Measurements from ENCODE around the gene ANGPTL7. TPM values are rescaled to one million over a fixed set of nuclear protein-coding genes. Genes with fewer than 3 reads are reported as not detected.
"Not testable (repeated sequence)": the region's sequence is repeated elsewhere in the genome, so short reads cannot be mapped to it uniquely, and the experiment has no call there.

The ANGPTL7 gene
- total and polyA plus RNA-seq, 2 of the 8 experiments (the other 6 are each of a cell fraction or from before 2014, with no cell fraction given) = not detected

DNA sequence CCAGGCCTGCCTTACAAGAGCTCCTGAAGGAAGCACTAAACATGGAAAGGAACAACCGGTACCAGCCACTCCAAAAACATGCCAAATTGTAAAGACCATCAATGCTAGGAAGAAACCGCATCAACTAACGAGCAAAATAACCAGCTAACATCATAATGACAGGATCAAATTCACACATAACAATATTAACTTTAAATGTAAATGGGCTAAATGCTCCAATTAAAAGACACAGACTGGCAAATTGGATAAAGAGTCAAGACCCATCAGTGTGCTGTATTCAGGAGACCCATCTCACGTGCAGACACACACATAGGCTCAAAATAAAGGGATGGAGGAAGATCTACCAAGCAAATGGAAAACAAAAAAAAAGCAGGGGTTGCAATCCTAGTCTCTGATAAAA, 26.4 kb upstream of the ANGPTL7 start:
- H3K4ac ChIP-seq (replicated peaks; ENCODE audit: insufficient read length, low read depth, low read length); CTCF ChIA-PET (ENCODE audit: partially characterized antibody); H3K4me1 ChIP-seq (replicated peaks in 1 of 4; ENCODE audit: control insufficient read depth in 3 of 4, insufficient read depth in 4 of 4, low read length in 3 of 4); H4K5ac ChIP-seq (ENCODE audit: insufficient read length, low read depth, low read length); H3K23me2 ChIP-seq (ENCODE audit: low read depth, low read length); FAIRE-seq; DNase-seq (ENCODE audit: low read depth in 1 of 2, low spot score in 2 of 2); H4K20me1 ChIP-seq (replicated peaks in 1 of 2; ENCODE audit: control insufficient read depth in 1 of 2, insufficient read depth in 2 of 2, low read length in 2 of 2); H3K9ac ChIP-seq (replicated peaks in 1 of 4; ENCODE audit: extremely low read depth in 1 of 4, low read depth in 3 of 4, low read length in 3 of 4); H3K36me3 ChIP-seq (ENCODE audit: control insufficient read depth in 2 of 4, insufficient read depth in 4 of 4, low read length in 3 of 4); H2BK120ac ChIP-seq (replicated peaks; ENCODE audit: low read depth, low read length); H4K8ac ChIP-seq (ENCODE audit: extremely low read depth, insufficient read depth, low read length); H3K4me2 ChIP-seq (ENCODE audit: insufficient read depth in 1 of 2, low read depth in 2 of 2, low read length in 2 of 2); H3K79me2 ChIP-seq (ENCODE audit: control insufficient read depth in 1 of 2, insufficient read depth in 2 of 2, low read length in 2 of 2); H3K79me1 ChIP-seq (ENCODE audit: low read depth, low read length); H4K91ac ChIP-seq (replicated peaks; ENCODE audit: insufficient read length, low read length); H2BK20ac ChIP-seq (ENCODE audit: low read length); H3K27me3 ChIP-seq (replicated peaks in 1 of 4; ENCODE audit: control insufficient read depth in 3 of 4, extremely low read depth in 1 of 4, insufficient read depth in 3 of 4, low read length in 3 of 4); H2BK5ac ChIP-seq (ENCODE audit: low read depth, low read length); H3K18ac ChIP-seq (ENCODE audit: extremely low read depth, low read length); H3K27ac ChIP-seq (ENCODE audit: low read depth, low read length); H3K23ac ChIP-seq (ENCODE audit: insufficient read length); H2AFZ ChIP-seq (ENCODE audit: low read length); H2AK5ac ChIP-seq (ENCODE audit: low read depth, low read length); POLR2A ChIA-PET (ENCODE audit: partially characterized antibody); H2BK15ac ChIP-seq (ENCODE audit: low read length); H3K14ac ChIP-seq (ENCODE audit: insufficient read length); H2BK12ac ChIP-seq (ENCODE audit: low read depth, low read length); H3K56ac ChIP-seq (replicated peaks; ENCODE audit: insufficient read length, low read depth, low read length); H3K4me3 ChIP-seq (ENCODE audit: extremely low read depth in 1 of 4, insufficient read depth in 2 of 4, low read depth in 3 of 4, low read length in 4 of 4); H3K9me3 ChIP-seq (ENCODE audit: insufficient read depth in 2 of 2, low read depth in 1 of 2, low read length in 1 of 2): not testable (repeated sequence)
- 96% methylated on average over 3 of the region's 4 CpGs; no CpG with 5 or more reads in 1 of the 2 experiments for WGBS, 2 experiments (ENCODE audit: extremely low coverage in 1 of 2, insufficient coverage in 1 of 2, insufficient read length in 1 of 2, insufficient replicate concordance in 2 of 2, low coverage in 1 of 2, low lambda C conversion rate in 2 of 2, missing lambda C conversion rate in 1 of 2)

DNA sequence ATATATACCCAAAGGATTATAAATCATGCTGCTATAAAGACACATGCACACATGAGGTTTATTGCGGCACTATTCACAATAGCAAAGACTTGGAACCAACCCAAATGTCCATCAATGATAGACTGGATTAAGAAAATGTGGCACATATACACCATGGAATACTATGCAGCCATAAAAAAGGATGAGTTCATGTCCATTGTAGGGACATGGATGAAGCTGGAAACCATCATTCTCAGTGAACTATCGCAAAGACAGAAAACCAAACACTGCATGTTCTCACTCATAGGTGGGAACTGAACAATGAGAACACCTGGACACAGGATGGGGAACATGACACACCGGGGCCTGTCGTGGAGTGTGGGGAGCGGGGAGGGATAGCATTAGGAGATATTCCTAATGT, 22.4 kb upstream of the ANGPTL7 start:
- H2BK120ac ChIP-seq (replicated peaks; ENCODE audit: low read depth, low read length); H4K91ac ChIP-seq (replicated peaks; ENCODE audit: insufficient read length, low read length); H3K23ac ChIP-seq (ENCODE audit: insufficient read length); H4K5ac ChIP-seq (ENCODE audit: insufficient read length, low read depth, low read length); H3K56ac ChIP-seq (replicated peaks; ENCODE audit: insufficient read length, low read depth, low read length); H3K14ac ChIP-seq (ENCODE audit: insufficient read length); H3K23me2 ChIP-seq (ENCODE audit: low read depth, low read length); H3K4me3 ChIP-seq (ENCODE audit: extremely low read depth in 1 of 4, insufficient read depth in 2 of 4, low read depth in 3 of 4, low read length in 4 of 4); H3K4ac ChIP-seq (replicated peaks; ENCODE audit: insufficient read length, low read depth, low read length); H2AK5ac ChIP-seq (ENCODE audit: low read depth, low read length); H3K36me3 ChIP-seq (ENCODE audit: control insufficient read depth in 2 of 4, insufficient read depth in 4 of 4, low read length in 3 of 4); H3K79me2 ChIP-seq (ENCODE audit: control insufficient read depth in 1 of 2, insufficient read depth in 2 of 2, low read length in 2 of 2); DNase-seq (ENCODE audit: low read depth in 1 of 2, low spot score in 2 of 2); POLR2A ChIA-PET (ENCODE audit: partially characterized antibody); H3K4me1 ChIP-seq (replicated peaks in 1 of 4; ENCODE audit: control insufficient read depth in 3 of 4, insufficient read depth in 4 of 4, low read length in 3 of 4); H2AFZ ChIP-seq (ENCODE audit: low read length); H3K27ac ChIP-seq (ENCODE audit: low read depth, low read length); H3K9me3 ChIP-seq (ENCODE audit: insufficient read depth in 2 of 2, low read depth in 1 of 2, low read length in 1 of 2); H2BK12ac ChIP-seq (ENCODE audit: low read depth, low read length); H3K18ac ChIP-seq (ENCODE audit: extremely low read depth, low read length); H3K79me1 ChIP-seq (ENCODE audit: low read depth, low read length); H4K8ac ChIP-seq (ENCODE audit: extremely low read depth, insufficient read depth, low read length); H2BK15ac ChIP-seq (ENCODE audit: low read length); H3K4me2 ChIP-seq (ENCODE audit: insufficient read depth in 1 of 2, low read depth in 2 of 2, low read length in 2 of 2); H3K9ac ChIP-seq (replicated peaks in 1 of 4; ENCODE audit: extremely low read depth in 1 of 4, low read depth in 3 of 4, low read length in 3 of 4); H2BK20ac ChIP-seq (ENCODE audit: low read length); H3K27me3 ChIP-seq (replicated peaks in 1 of 4; ENCODE audit: control insufficient read depth in 3 of 4, extremely low read depth in 1 of 4, insufficient read depth in 3 of 4, low read length in 3 of 4); FAIRE-seq; H4K20me1 ChIP-seq (replicated peaks in 1 of 2; ENCODE audit: control insufficient read depth in 1 of 2, insufficient read depth in 2 of 2, low read length in 2 of 2); H2BK5ac ChIP-seq (ENCODE audit: low read depth, low read length): not testable (repeated sequence)
- WGBS, 2 experiments (ENCODE audit: extremely low coverage in 1 of 2, insufficient coverage in 1 of 2, insufficient read length in 1 of 2, insufficient replicate concordance in 2 of 2, low coverage in 1 of 2, low lambda C conversion rate in 2 of 2, missing lambda C conversion rate in 1 of 2) = 97% methylated on average over 5 of the region's 5 CpGs; no CpG with 5 or more reads in 1 of the 2 experiments
- CTCF ChIA-PET (ENCODE audit: partially characterized antibody) = interaction anchor here (1.0 kb wide), 1 partner anchor 41 kb away, joined by 4 read pairs; no protein-coding TSS in a partner anchor

Data from H1 (cell line).